HepG2 (cell line): ENCODE measurements around the gene IRF1. TPM values are rescaled to one million over a fixed set of nuclear protein-coding genes. Genes with fewer than 3 reads are reported as not detected.
A peak's percentile ranks its signal among the peaks of the same experiment; 100 is the strongest.

ENCODE experiments used
- BHLHE40 ChIP-seq: IDR thresholded peaks from 2 replicates; pipeline ENCODE4 v1.6.1; 2011; ENCODE audit warnings: low read length, improper control_type of control experiment
- BRD4 ChIP-seq: sonication (generic); formaldehyde crosslinking; IDR thresholded peaks from 2 replicates; pipeline ENCODE4 v1.4.0; 2020; ENCODE audit warnings: missing genetic modification reagents
- CHD4 ChIP-seq: fragments of 200-600 bp; sonication (generic); IDR thresholded peaks from 2 replicates; pipeline ENCODE4 v1.7.0; 2017; ENCODE audit warnings: mild to moderate bottlenecking, low read length, borderline replicate concordance
- HCFC1 ChIP-seq: fragments of 150-350 bp; IDR thresholded peaks from 2 replicates; pipeline ENCODE4 v1.6.1; 2014; ENCODE audit warnings: low read depth, low read length
- KLF13 ChIP-seq: sonication (generic); formaldehyde crosslinking; IDR thresholded peaks from 2 replicates; pipeline ENCODE4 v1.4.0; 2020; ENCODE audit warnings: mild to moderate bottlenecking, missing genetic modification reagents
- MZF1 ChIP-seq: sonication (generic); formaldehyde crosslinking; IDR thresholded peaks from 2 replicates; pipeline ENCODE4 v1.8.1; 2023; ENCODE audit warnings: mild to moderate bottlenecking, missing genetic modification reagents, borderline replicate concordance
- NFKB2 ChIP-seq: sonication (generic); formaldehyde crosslinking; IDR thresholded peaks from 2 replicates; pipeline ENCODE4 v1.4.0; 2020; ENCODE audit warnings: missing genetic modification reagents, borderline replicate concordance
- PRPF4 ChIP-seq: fragments of 200-400 bp; formaldehyde crosslinking; IDR thresholded peaks from 2 replicates; pipeline ENCODE4 v1.6.1; 2016; ENCODE audit warnings: low read length, low read depth; ENCODE audit not compliant: poor library complexity, severe bottlenecking
- RARA ChIP-seq: IDR thresholded peaks from 2 replicates; pipeline ENCODE4 v1.6.1; 2016; ENCODE audit warnings: missing genetic modification reagents, missing compliant biosample characterization
- SATB2 ChIP-seq: sonication (generic); formaldehyde crosslinking; IDR thresholded peaks from 2 replicates; pipeline ENCODE4 v1.5.0; 2020; ENCODE audit warnings: missing genetic modification reagents
- SMAD3 ChIP-seq: sonication (generic); formaldehyde crosslinking; IDR thresholded peaks from 2 replicates; pipeline ENCODE4 v1.4.0; 2020; ENCODE audit warnings: missing genetic modification reagents
- ZFP82 ChIP-seq: sonication (generic); formaldehyde crosslinking; IDR thresholded peaks from 2 replicates; pipeline ENCODE4 v1.5.1; 2020; ENCODE audit warnings: mild to moderate bottlenecking, missing genetic modification reagents, borderline replicate concordance
- ZNF234 ChIP-seq: sonication (generic); formaldehyde crosslinking; conservative IDR thresholded peaks from 2 replicates; pipeline ENCODE4 v1.5.1; 2020; ENCODE audit warnings: mild to moderate bottlenecking, missing genetic modification reagents
- ZNF264 ChIP-seq: sonication (generic); formaldehyde crosslinking; IDR thresholded peaks from 2 replicates; pipeline ENCODE4 v1.4.0; 2020; ENCODE audit warnings: missing genetic modification reagents
- ZNF790 ChIP-seq: sonication (generic); formaldehyde crosslinking; IDR thresholded peaks from 2 replicates; pipeline ENCODE4 v1.8.0; 2022; ENCODE audit warnings: missing genetic modification reagents, mild to moderate bottlenecking, borderline replicate concordance
- polyA plus RNA-seq, 8 experiments: library from polyadenylated mRNA; depleted of rRNA in 3 of 8; stranded (reverse) in 7 of 8; unstranded in 1 of 8; fragments of >200 nt; fragmentation: Illumina TruSeq in 4 of 8; extraction: Trizol in 4 of 8; gene quantifications; 2 replicates each; pipeline versions ENCODE4 v1.2.1 to v1.2.3, GENCODE V29; 2011 to 2016; ENCODE audit warnings: low read depth in 4 of 8, missing spikeins in 1 of 8, mixed read lengths in 1 of 8; ENCODE audit not compliant: insufficient read depth in 1 of 8
- total RNA-seq, 5 experiments: library from RNA; depleted of rRNA; stranded (reverse); fragments of >200 nt; fragmentation: Illumina TruSeq; extraction: Trizol; gene quantifications; 2 replicates each; pipeline ENCODE4 v1.2.3, GENCODE V29; 2016; ENCODE audit warnings: low read depth in 1 of 5
- TF ChIP-seq, protein P1 (sequence below): sonication (generic); formaldehyde crosslinking; conservative IDR thresholded peaks from 2 replicates; pipeline ENCODE4 v1.8.1; 2023; ENCODE audit warnings: missing genetic modification reagents
- TF ChIP-seq, protein P2 (sequence below): sonication (generic); formaldehyde crosslinking; conservative IDR thresholded peaks from 2 replicates; pipeline ENCODE4 v1.4.0; 2020; ENCODE audit warnings: mild to moderate bottlenecking, missing genetic modification reagents, moderate library complexity
- TF ChIP-seq, protein P3 (sequence below): sonication (generic); formaldehyde crosslinking; IDR thresholded peaks from 2 replicates; pipeline ENCODE4 v1.5.1; 2020; ENCODE audit warnings: missing genetic modification reagents, mild to moderate bottlenecking, borderline replicate concordance
- TF ChIP-seq, protein P4 (sequence below): sonication (generic); formaldehyde crosslinking; IDR thresholded peaks from 2 replicates; pipeline ENCODE4 v1.4.0; 2020; ENCODE audit warnings: missing genetic modification reagents
- TF ChIP-seq, protein P5 (sequence below): IDR thresholded peaks from 2 replicates; pipeline ENCODE4 v1.6.1; 2016; ENCODE audit warnings: low read depth, borderline replicate concordance
- TF ChIP-seq, protein P6 (sequence below): sonication (generic); formaldehyde crosslinking; IDR thresholded peaks from 2 replicates; pipeline ENCODE4 v1.5.0; 2020; ENCODE audit warnings: missing genetic modification reagents

Gene IRF1
- total and polyA plus RNA-seq, 2 of the 13 experiments (the other 11 are each of a cell fraction or from before 2014, with no cell fraction given): 4.1 to 8.8 TPM

DNA sequence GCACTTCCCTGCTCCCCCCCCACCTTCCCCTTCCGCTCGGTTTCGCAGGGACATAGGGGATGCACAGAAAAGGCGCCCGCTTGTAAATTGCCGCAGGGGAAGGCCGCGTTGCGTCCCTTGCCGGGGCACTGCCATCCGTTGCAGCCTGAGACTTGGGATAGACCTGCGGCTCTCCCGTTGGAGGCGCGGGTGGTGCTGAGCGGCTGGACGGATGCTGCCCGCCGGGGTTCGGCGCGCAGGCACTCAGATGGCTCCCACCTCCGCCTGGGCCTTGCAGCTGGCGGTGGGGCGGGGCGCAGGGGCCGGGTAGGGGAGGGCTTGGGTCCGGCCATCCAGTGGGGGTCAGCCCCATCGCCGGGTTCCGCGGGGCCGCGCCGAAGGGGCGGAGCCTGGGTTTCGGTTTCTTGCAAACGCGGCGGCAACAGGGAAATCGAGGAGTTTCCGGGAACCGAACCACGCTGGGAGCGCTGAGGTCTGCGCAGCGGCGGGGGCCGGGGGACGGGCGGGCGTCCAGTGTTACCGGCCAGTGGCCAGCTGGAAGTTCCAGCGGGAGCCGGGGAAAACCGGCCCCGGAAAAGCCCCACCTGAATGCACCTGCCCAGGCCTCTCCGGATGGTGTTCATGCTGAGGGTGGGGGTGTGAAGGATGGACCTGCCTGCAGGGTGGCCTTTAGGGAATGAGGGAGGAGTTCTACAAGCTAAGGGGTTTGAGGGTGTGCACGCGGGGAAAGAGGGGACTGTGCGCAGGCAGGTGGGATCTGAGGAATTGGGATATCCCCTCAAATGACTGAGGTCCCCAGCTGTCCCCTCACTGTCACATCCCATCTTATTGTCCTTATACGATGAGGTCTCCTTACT, 6.3 kb upstream of the IRF1 start (continued):
- TF ChIP-seq, protein P1, sequence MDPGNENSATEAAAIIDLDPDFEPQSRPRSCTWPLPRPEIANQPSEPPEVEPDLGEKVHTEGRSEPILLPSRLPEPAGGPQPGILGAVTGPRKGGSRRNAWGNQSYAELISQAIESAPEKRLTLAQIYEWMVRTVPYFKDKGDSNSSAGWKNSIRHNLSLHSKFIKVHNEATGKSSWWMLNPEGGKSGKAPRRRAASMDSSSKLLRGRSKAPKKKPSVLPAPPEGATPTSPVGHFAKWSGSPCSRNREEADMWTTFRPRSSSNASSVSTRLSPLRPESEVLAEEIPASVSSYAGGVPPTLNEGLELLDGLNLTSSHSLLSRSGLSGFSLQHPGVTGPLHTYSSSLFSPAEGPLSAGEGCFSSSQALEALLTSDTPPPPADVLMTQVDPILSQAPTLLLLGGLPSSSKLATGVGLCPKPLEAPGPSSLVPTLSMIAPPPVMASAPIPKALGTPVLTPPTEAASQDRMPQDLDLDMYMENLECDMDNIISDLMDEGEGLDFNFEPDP: no peak
- TF ChIP-seq SATB2 (CRISPR knock-in tag) (no peak), NFKB2 (CRISPR knock-in tag) (no peak; the same call in 1 of the 2 replicates), RARA (CRISPR knock-in tag) (no peak), ZFP82 (CRISPR knock-in tag) (0 out of 2 replicates have a peak, but pooled peaks have one; percentile 40), ZNF264 (CRISPR knock-in tag) (no peak), HCFC1 (no peak), ZNF234 (no peak), MZF1 (CRISPR knock-in tag) (no peak), CHD4 (peak; percentile 81; the same call in 1 of the 2 replicates), PRPF4 (no peak), BRD4 (CRISPR knock-in tag) (peak; percentile 27), SMAD3 (no peak), KLF13 (no peak), BHLHE40 (no peak), ZNF790 (no peak)
- TF ChIP-seq, protein P2, sequence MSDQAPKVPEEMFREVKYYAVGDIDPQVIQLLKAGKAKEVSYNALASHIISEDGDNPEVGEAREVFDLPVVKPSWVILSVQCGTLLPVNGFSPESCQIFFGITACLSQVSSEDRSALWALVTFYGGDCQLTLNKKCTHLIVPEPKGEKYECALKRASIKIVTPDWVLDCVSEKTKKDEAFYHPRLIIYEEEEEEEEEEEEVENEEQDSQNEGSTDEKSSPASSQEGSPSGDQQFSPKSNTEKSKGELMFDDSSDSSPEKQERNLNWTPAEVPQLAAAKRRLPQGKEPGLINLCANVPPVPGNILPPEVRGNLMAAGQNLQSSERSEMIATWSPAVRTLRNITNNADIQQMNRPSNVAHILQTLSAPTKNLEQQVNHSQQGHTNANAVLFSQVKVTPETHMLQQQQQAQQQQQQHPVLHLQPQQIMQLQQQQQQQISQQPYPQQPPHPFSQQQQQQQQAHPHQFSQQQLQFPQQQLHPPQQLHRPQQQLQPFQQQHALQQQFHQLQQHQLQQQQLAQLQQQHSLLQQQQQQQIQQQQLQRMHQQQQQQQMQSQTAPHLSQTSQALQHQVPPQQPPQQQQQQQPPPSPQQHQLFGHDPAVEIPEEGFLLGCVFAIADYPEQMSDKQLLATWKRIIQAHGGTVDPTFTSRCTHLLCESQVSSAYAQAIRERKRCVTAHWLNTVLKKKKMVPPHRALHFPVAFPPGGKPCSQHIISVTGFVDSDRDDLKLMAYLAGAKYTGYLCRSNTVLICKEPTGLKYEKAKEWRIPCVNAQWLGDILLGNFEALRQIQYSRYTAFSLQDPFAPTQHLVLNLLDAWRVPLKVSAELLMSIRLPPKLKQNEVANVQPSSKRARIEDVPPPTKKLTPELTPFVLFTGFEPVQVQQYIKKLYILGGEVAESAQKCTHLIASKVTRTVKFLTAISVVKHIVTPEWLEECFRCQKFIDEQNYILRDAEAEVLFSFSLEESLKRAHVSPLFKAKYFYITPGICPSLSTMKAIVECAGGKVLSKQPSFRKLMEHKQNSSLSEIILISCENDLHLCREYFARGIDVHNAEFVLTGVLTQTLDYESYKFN (CRISPR knock-in tag): peak; percentile 31; the same call in 1 of the 2 replicates
- TF ChIP-seq, protein P3, sequence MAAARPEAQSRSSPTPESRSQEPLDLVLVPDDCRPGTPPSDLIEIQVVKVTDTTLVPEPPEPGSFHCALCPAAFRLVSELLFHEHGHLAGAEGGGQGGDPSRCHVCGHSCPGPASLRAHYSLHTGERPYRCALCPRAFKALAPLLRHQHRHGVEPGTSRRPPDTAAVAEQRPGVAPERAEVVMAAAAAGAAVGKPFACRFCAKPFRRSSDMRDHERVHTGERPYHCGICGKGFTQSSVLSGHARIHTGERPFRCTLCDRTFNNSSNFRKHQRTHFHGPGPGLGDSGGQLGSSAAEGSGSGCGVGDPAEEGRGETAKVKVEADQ (CRISPR knock-in tag): peak; percentile 17; the same call in 1 of the 2 replicates
- TF ChIP-seq, protein P4, sequence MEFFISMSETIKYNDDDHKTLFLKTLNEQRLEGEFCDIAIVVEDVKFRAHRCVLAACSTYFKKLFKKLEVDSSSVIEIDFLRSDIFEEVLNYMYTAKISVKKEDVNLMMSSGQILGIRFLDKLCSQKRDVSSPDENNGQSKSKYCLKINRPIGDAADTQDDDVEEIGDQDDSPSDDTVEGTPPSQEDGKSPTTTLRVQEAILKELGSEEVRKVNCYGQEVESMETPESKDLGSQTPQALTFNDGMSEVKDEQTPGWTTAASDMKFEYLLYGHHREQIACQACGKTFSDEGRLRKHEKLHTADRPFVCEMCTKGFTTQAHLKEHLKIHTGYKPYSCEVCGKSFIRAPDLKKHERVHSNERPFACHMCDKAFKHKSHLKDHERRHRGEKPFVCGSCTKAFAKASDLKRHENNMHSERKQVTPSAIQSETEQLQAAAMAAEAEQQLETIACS (CRISPR knock-in tag): no peak
- TF ChIP-seq, protein P5, sequence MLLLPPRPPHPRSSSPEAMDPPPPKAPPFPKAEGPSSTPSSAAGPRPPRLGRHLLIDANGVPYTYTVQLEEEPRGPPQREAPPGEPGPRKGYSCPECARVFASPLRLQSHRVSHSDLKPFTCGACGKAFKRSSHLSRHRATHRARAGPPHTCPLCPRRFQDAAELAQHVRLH (CRISPR knock-in tag): peak; percentile 35; the same call in 1 of the 2 replicates
- TF ChIP-seq, protein P6, sequence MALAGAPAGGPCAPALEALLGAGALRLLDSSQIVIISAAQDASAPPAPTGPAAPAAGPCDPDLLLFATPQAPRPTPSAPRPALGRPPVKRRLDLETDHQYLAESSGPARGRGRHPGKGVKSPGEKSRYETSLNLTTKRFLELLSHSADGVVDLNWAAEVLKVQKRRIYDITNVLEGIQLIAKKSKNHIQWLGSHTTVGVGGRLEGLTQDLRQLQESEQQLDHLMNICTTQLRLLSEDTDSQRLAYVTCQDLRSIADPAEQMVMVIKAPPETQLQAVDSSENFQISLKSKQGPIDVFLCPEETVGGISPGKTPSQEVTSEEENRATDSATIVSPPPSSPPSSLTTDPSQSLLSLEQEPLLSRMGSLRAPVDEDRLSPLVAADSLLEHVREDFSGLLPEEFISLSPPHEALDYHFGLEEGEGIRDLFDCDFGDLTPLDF (CRISPR knock-in tag): no peak
